ENCODE data around the gene EDEM2. TPM values are rescaled to one million over a fixed set of nuclear protein-coding genes. Genes with fewer than 3 reads are reported as not detected.
"Not testable (repeated sequence)": the region's sequence is repeated elsewhere in the genome, so short reads cannot be mapped to it uniquely, and the experiment has no call there.

Gene EDEM2
- total RNA-seq, 1 donor from 2014 or later, result 12.7 TPM

- intact Hi-C loops (cut with DNase I), result loop anchor here (5.0 kb wide), 1 partner anchor 39 kb away; no protein-coding TSS in a partner anchor
- DNase-seq (ENCODE audit: missing footprints) (no peak), ATAC-seq (peak; percentile 75)
Observed at GRCh38 chr20:35135867-35136586, 11.1 kb downstream of the EDEM2 start.

- intact Hi-C loops (cut with DNase I), result loop anchor here (5.0 kb wide), 1 partner anchor 38 kb away; no protein-coding TSS in a partner anchor
- no peak for DNase-seq (ENCODE audit: missing footprints)
- peak; percentile 70 for ATAC-seq
Observed at GRCh38 chr20:35134880-35135279, 12.3 kb downstream of the EDEM2 start.

- peak; percentile 26 for ATAC-seq
- no peak for DNase-seq (ENCODE audit: missing footprints)
Observed at GRCh38 chr20:35134472-35134871, 12.7 kb downstream of the EDEM2 start.

GRCh38 chr20:35133735-35134134 is 13.4 kb downstream of the EDEM2 start:
- no peak for ATAC-seq
- no peak for DNase-seq (ENCODE audit: missing footprints)
- intact Hi-C loops (cut with DNase I), result no loop called here

More at GRCh38 chr20:35134472-35134871, 12.7 kb downstream of the EDEM2 start:
- intact Hi-C loops (cut with DNase I), result no loop called here

GRCh38 chr20:35133031-35133430 is 14.1 kb downstream of the EDEM2 start:
- intact Hi-C loops (cut with DNase I), result no loop called here
- DNase-seq (ENCODE audit: missing footprints) (no peak), ATAC-seq (no peak)

- DNase-seq (ENCODE audit: missing footprints), result no peak
- no peak for ATAC-seq
- intact Hi-C loops (cut with DNase I), result no loop called here
Observed at GRCh38 chr20:35131934-35132333, 15.2 kb downstream of the EDEM2 start.

GRCh38 chr20:35129647-35130069 is 17.5 kb downstream of the EDEM2 start:
- ATAC-seq (no peak), DNase-seq (ENCODE audit: missing footprints) (no peak)
- intact Hi-C loops (cut with DNase I), result no loop called here

- no peak for ATAC-seq
- DNase-seq (ENCODE audit: missing footprints), result no peak
- intact Hi-C loops (cut with DNase I), result no loop called here
Observed at GRCh38 chr20:35125753-35126152, 21.4 kb downstream of the EDEM2 start.

- intact Hi-C loops (cut with DNase I), result no loop called here
- DNase-seq (ENCODE audit: missing footprints) (no peak), ATAC-seq (no peak)
Observed at GRCh38 chr20:35122756-35123405, 24.3 kb downstream of the EDEM2 start.

GRCh38 chr20:35121186-35121585 is 25.9 kb downstream of the EDEM2 start:
- ATAC-seq, result peak; percentile 68
- intact Hi-C loops (cut with DNase I), result no loop called here
- no peak for DNase-seq (ENCODE audit: missing footprints)

- intact Hi-C loops (cut with DNase I), result no loop called here
- DNase-seq (ENCODE audit: missing footprints), result no peak
- peak; percentile 53 for ATAC-seq
Observed at GRCh38 chr20:35120012-35120701, 27.0 kb downstream of the EDEM2 start.

- DNase-seq (ENCODE audit: missing footprints) (no peak), ATAC-seq (no peak)
- intact Hi-C loops (cut with DNase I), result no loop called here
Observed at GRCh38 chr20:35117629-35118028, 29.5 kb downstream of the EDEM2 start.

GRCh38 chr20:35117196-35117595 is 29.9 kb downstream of the EDEM2 start:
- ATAC-seq (peak; percentile 21), DNase-seq (ENCODE audit: missing footprints) (no peak)
- intact Hi-C loops (cut with DNase I), result no loop called here

- no peak for ATAC-seq
- intact Hi-C loops (cut with DNase I), result no loop called here
- DNase-seq (ENCODE audit: missing footprints), result no peak
Observed at GRCh38 chr20:35116258-35116657, 30.9 kb downstream of the EDEM2 start.

GRCh38 chr20:35115606-35116005 is 31.5 kb downstream of the EDEM2 start:
- intact Hi-C loops (cut with DNase I), result no loop called here
- no peak for DNase-seq (ENCODE audit: missing footprints)
- no peak for ATAC-seq

GRCh38 chr20:35112276-35112675 is 34.9 kb downstream of the EDEM2 start:
- intact Hi-C loops (cut with DNase I); DNase-seq (ENCODE audit: missing footprints); ATAC-seq: not testable (repeated sequence)

GRCh38 chr20:35111141-35111888 is 35.8 kb downstream of the EDEM2 start:
- intact Hi-C loops (cut with DNase I), result no loop called here

GRCh38 chr20:35108921-35109320 is 38.2 kb downstream of the EDEM2 start:
- intact Hi-C loops (cut with DNase I), result no loop called here
- no peak for ATAC-seq
- DNase-seq (ENCODE audit: missing footprints), result no peak

More at GRCh38 chr20:35111141-35111888, 35.8 kb downstream of the EDEM2 start:
- DNase-seq (ENCODE audit: missing footprints) (no peak), ATAC-seq (no peak)

GRCh38 chr20:35106827-35107380 is 40.2 kb downstream of the EDEM2 start:
- intact Hi-C loops (cut with DNase I), result no loop called here
- DNase-seq (ENCODE audit: missing footprints) (no peak), ATAC-seq (no peak)

Measured in Right ventricle myocardium inferior (tissue), 1 donor.